GM19324 (cell line): ENCODE measurements around the gene NME3.

Experiments used
- ATAC-seq: cut with Tn5 transposase; IDR thresholded peaks from one replicate; pipeline ENCODE4 v1.9.1; 2021; ENCODE audit warnings: mild to moderate bottlenecking, moderate library complexity; ENCODE audit not compliant: unreplicated experiment, low FRiP score

The NME3 gene

GRCh38 chr16:1794221-1794871 is 23.0 kb upstream of the NME3 start:
- no peak for ATAC-seq

- ATAC-seq, result no peak
These were observed 22.4 kb upstream of the NME3 start, which contains the start of gene IGFALS for GRCh38 chr16:1793578-1794220. TSS of gene IGFALS (minus strand) at chr16:1793705. CDS start at chr16:1793652, 53 bp downstream.

GRCh38 chr16:1792836-1793577 is 21.7 kb upstream of the NME3 start:
- no peak for ATAC-seq

GRCh38 chr16:1791943-1792812 is 20.8 kb upstream of the NME3 start:
- no peak for ATAC-seq

GRCh38 chr16:1791256-1791942 is 20.1 kb upstream of the NME3 start:
- no peak for ATAC-seq

- ATAC-seq, result no peak
These were observed 19.4 kb upstream of the NME3 start for GRCh38 chr16:1790611-1791255.

GRCh38 chr16:1790261-1790610 is 18.9 kb upstream of the NME3 start:
- ATAC-seq, result no peak

GRCh38 chr16:1789643-1790045 is 18.3 kb upstream of the NME3 start:
- ATAC-seq, result no peak

- no peak for ATAC-seq
These were observed 17.4 kb upstream of the NME3 start for GRCh38 chr16:1788708-1789100.

- ATAC-seq, result no peak
These were observed 16.9 kb upstream of the NME3 start for GRCh38 chr16:1788095-1788707.

GRCh38 chr16:1787322-1788094 is 16.2 kb upstream of the NME3 start:
- ATAC-seq, result no peak

GRCh38 chr16:1787056-1787321 is 15.6 kb upstream of the NME3 start:
- no peak for ATAC-seq

GRCh38 chr16:1786242-1787055 is 15.1 kb upstream of the NME3 start:
- no peak for ATAC-seq

GRCh38 chr16:1785846-1786170 is 14.5 kb upstream of the NME3 start:
- ATAC-seq, result no peak

GRCh38 chr16:1784977-1785845 is 13.9 kb upstream of the NME3 start:
- ATAC-seq, result no peak

- peak; percentile 87 for ATAC-seq
These were observed 11.3 kb upstream of the NME3 start, which contains the start of the genes NUBP2 and SPSB3 for GRCh38 chr16:1782408-1783264. TSS of gene NUBP2 (plus strand) at chr16:1782960. CDS start at chr16:1783021, 61 bp downstream. TSS of gene SPSB3 (minus strand) at chr16:1782571. CDS start at chr16:1781483, 1,088 bp downstream.
